GM12801 (cell line): Measurements from ENCODE around the gene CCDC142.

Experiments used
- TF ChIP-seq, protein P1 (sequence below): IDR thresholded peaks from one replicate; pipeline ENCODE4 v1.5.1; 2011; ENCODE audit warnings: control low read depth; ENCODE audit not compliant: insufficient read length; ENCODE audit errors: extremely low read depth

CCDC142 gene

DNA sequence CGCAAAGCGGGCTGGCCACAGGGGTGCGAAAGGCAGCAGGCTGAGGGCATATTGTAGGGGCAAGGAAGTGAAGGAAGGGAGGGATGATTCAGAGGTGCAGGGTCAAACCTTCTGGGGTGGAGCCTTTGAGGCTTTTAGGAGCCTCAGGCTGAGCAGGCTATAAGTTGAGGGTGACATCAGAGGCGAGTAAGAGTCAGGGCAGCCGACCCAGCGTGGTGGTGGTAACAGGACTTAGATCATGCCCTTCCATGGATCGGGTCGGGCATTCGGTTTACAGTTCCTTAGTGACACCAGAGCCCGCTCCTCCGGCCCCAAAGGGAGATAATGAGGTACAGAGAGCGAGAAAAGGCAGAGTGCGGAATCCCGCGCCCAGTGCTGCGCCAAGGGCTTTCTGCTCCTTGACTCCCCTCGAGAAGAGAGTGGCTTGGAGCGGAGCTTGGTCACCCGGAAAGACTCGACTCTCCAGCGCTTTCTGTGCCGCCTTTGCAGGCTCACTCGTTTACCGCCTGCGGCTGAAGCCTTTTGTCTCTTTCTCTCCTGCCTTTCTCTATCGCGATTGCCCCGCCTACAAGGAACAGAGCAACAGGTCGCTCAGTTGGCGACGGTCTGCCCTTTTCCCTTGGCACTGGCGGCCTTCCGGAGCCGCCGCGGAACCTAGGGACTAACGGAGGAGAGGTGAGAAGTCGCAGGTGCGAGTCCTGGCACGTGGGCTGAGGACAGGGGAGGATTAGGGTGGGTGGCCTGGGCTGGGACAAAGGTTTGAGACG, 15.9 kb upstream of the CCDC142 start:
- TF ChIP-seq, protein P1, sequence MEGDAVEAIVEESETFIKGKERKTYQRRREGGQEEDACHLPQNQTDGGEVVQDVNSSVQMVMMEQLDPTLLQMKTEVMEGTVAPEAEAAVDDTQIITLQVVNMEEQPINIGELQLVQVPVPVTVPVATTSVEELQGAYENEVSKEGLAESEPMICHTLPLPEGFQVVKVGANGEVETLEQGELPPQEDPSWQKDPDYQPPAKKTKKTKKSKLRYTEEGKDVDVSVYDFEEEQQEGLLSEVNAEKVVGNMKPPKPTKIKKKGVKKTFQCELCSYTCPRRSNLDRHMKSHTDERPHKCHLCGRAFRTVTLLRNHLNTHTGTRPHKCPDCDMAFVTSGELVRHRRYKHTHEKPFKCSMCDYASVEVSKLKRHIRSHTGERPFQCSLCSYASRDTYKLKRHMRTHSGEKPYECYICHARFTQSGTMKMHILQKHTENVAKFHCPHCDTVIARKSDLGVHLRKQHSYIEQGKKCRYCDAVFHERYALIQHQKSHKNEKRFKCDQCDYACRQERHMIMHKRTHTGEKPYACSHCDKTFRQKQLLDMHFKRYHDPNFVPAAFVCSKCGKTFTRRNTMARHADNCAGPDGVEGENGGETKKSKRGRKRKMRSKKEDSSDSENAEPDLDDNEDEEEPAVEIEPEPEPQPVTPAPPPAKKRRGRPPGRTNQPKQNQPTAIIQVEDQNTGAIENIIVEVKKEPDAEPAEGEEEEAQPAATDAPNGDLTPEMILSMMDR, result no peak

DNA sequence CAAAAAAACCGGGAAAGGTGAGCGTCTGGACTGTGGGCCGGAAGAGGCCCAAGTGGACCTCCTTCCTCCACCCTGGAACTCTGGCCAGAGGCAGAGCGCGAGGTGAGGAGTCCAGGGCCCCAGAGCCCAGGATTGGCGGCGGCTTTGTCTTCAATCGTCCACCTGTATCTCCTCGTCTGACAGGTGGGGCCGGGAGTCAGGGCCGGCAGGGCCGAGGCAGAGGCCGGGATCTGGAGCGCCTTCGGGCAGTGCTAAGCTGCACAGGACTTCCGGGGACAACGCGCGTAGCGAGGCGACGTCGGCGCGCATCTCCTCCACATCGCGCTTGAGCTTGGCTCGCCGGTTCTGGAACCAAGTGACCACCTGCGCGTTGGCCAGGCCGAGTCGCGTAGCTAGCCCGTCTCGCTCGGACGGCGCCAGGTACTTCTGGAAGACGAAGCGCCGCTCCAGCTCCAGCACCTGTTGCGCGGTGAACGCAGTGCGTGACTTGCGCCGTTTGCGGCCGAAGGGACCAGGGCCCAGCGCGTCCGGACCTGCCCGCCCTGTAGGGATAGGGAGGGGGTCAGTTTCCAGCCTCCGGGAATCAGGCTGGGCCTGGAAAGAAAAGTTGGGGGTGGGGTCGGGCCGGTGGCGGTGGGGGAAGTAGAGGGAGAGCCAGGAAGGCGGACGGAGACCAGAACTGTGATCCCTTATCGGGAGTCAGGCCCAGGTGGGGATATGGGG, 15.1 kb upstream of the CCDC142 start:
- TF ChIP-seq, protein P1, result no peak

DNA sequence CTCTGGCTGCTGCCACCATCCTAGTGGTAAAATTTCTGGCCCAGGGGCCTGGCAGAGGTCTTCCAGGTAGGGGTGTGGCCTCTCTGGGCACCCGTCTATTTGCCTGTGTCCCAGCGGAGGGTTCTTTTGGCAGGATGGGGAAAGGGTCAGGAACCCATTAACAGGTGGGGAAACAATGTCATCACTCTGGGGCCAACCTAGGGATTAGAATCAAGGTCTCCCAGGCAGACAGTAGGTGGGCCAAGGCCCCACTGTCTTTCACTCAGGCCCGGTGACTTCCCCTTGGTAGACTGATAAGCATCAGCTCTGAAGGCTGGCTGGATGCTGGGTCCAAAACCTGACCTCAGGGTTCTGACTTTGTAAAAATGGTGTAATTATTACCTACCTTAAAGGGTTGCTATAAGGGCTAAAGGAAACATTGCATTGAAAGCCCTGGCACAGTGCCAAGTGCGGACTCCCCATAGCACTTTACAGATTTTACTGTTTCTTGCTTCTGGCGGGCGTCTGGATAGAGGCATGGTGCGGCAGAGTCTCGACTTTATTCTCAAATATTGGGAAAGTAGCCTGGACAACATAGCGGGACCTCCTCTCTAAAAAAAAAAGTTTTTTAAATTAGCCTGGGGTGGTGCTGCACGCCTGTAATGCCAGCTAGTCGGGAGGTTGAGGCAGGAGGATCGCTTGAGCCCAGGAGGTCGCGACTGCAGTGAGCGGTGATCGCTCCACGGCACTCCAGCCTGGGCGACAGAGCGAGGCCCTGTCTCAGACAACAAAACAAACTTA, 14.4 kb upstream of the CCDC142 start:
- TF ChIP-seq, protein P1, result no peak

DNA sequence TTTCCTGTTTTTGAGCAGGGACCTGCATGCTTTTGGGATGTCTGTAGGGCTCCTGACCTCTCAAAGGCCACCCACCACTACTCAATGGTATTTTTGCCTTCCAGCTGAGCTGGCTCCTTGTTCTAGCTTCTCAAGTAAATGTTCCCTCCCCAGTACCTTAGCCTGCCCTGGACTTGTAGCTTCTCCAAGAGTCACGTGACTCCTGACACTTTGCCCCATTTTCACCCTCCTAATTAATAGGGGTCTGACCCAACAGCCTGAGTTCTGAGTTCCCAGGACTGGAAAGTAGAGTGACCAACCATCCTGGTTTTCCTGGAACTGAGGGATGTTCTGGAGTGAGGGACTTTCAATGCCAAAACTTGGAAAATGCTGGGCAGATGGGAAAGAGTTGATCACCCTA, 12.6 kb upstream of the CCDC142 start:
- TF ChIP-seq, protein P1, result no peak

DNA sequence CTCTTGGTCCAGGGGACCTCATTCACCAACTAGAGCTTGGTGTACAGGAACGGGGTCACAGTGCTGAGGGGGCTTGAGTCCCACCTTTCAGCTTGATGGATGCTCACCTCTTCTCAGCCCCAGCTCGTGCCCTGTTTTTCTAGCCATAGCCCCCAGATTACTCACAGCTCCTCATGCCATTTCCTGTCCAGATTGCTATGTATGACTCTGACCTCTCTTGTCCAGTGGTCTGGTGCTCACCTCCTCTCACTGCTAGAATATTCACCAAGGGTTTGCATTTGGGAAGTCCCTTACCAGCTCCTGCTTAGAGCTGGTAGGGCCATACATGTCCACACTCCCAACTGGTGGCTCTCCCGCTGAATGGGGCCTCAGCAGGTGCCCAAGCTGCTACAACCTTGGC, 10.7 kb upstream of the CCDC142 start:
- TF ChIP-seq, protein P1, result no peak

DNA sequence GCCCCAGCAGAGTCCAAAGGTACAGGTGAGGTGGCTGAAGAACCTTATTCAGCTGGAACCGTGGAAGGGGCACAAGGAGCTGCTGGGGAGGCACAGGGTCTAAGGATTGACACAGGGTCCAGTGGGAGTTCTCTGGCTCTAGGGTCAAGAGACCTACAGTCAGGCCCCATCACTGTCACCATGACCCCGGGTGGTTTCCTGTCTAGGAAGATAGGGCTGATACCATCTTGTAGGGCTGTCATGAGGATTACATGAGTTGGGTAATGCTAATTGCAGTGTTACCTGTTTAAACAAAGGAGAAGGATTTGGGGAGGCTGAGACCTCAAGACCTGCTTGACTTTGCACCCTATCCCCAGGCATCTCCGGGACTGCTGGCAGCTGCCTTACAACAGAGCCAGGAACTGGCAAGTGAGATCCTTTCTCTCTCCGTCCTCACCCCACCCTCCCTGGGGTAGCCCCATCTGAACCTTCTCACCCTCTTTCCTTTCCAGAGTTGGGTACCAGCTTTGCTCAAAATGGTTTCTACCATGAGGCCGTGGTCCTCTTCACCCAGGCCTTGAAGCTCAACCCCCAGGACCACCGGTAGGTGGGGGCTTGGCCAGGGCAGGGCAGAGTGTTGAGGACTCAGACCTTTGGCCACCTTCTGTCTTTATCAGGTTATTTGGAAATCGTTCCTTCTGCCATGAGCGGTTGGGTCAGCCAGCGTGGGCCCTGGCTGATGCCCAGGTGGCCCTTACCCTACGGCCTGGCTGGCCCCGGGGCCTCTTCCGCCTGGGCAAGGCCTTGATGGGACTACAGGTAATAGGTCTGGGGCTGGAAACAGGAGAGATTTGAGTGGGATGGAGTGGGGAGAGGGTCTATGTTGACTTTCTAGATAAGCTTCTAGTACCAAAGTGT, 9.1 kb upstream of the CCDC142 start:
- TF ChIP-seq, protein P1, result no peak

DNA sequence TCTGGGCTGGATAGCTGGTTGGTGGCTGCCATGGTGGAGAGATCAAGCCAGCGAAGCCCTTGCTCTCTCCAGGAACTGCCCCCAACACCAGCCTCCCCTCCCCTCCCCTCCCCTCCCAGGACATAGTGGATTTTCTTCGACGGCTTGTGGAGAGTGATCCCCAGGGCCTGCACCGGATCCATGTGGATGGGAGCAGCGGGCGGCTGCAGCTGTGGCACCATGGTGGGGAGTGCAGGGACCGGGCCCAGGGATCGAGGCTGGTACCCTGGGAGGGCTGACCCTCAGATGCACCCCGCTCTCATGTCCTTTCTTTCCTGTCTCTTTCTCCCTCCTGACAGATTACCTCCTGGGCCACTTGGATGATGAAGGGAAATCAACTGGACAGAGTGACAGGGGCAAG, 7.1 kb upstream of the CCDC142 start:
- TF ChIP-seq, protein P1, result no peak
